ENCODE data around the gene CEP112. TPM values are rescaled to one million over a fixed set of nuclear protein-coding genes. Genes with fewer than 3 reads are reported as not detected.

Gene CEP112
- total and polyA plus RNA-seq, 9 of the 15 experiments (the other 6 are each of a cell fraction or from before 2014, with no cell fraction given), result 0.84 TPM; not detected in 8

GRCh38 chr17:65598746-65599145, 593.2 kb downstream of the CEP112 start (continued):
- TF ChIP-seq, protein P1, sequence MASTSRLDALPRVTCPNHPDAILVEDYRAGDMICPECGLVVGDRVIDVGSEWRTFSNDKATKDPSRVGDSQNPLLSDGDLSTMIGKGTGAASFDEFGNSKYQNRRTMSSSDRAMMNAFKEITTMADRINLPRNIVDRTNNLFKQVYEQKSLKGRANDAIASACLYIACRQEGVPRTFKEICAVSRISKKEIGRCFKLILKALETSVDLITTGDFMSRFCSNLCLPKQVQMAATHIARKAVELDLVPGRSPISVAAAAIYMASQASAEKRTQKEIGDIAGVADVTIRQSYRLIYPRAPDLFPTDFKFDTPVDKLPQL (IDR thresholded peaks at IDR 0.05; ENCODE audit: extremely low read depth, insufficient read length), result no peak

GRCh38 chr17:65595071-65595656, 596.8 kb downstream of the CEP112 start:
- Histone ChIP-seq H3K27me3 (ENCODE audit: control insufficient read depth in 2 of 2, insufficient read depth in 2 of 2, low read length in 2 of 2) (peaks cover 9 to 33% of the 10 kb centered on the region in 2 experiments; a peak in 4 of 5 replicates), H3K9me1 (ENCODE audit: control insufficient read depth, insufficient read depth, low read length) (no peaks in the 10 kb centered on the region), H3K4me2 (ENCODE audit: insufficient read depth, low read length) (no peak overlapping the region), H3K79me2 (ENCODE audit: control insufficient read depth, insufficient read depth, low read length) (no peaks in the 10 kb centered on the region), H3K4me1 (replicated peaks in 1 of 2; ENCODE audit: control insufficient read depth in 2 of 2, insufficient read depth in 2 of 2, low read length in 2 of 2) (no peaks in the 10 kb centered on the region), H3K36me3 (ENCODE audit: control insufficient read depth, insufficient read depth, low read length) (no peaks in the 10 kb centered on the region), H3K27ac (ENCODE audit: extremely low read depth, low read depth, low read length) (no peak overlapping the region), H3K9ac (ENCODE audit: insufficient read depth in 1 of 2, low read depth in 2 of 2, low read length in 2 of 2) (no peak overlapping the region), H2AFZ (ENCODE audit: low read depth, low read length) (no peak overlapping the region), H3K4me3 (no peak overlapping the region), H4K20me1 (replicated peaks; ENCODE audit: control insufficient read depth, insufficient read depth, low read length) (no peaks in the 10 kb centered on the region), H3K9me3 (replicated peaks; ENCODE audit: control insufficient read depth, insufficient read depth, low read depth, low read length) (no peaks in the 10 kb centered on the region)
- ChIA-PET POLR2A (no interaction called here), CTCF (ENCODE audit: low intra/inter-chr PET ratio) (no interaction called here)
- ATAC-seq (peak; percentile 49; the same call in 1 of the 3 replicates), DNase-seq (ENCODE audit: extremely low read depth in 1 of 4, low spot score in 3 of 4) (peak; percentile 4 to 71 (median 68)), FAIRE-seq (no peak)
- in situ Hi-C loops (cut with MboI), result no loop called here
- BruUV-seq (replicated peaks), result no TSS peak
- WGBS (ENCODE audit: insufficient coverage, low coverage, missing lambda C conversion rate), result 0% methylated on average over 4 of the region's 4 CpGs
- intact Hi-C loops (cut with micrococcal nuclease), result no loop called here
- TF ChIP-seq USF2 (CRISPR knock-in tag; IDR thresholded peaks at IDR 0.05) (peak; percentile 66), HMG20A (CRISPR knock-in tag; conservative IDR thresholded peaks at IDR 0.05) (no peak), NFYB (IDR thresholded peaks at IDR 0.05; ENCODE audit: extremely low read depth, insufficient read length) (peak; percentile 67), MAFK (IDR thresholded peaks at IDR 0.05; ENCODE audit: low read length) (no peak), KLF13 (tag; IDR thresholded peaks at IDR 0.05; ENCODE audit: borderline replicate concordance, low read depth) (no peak), KAT8 (IDR thresholded peaks at IDR 0.05; ENCODE audit: low read depth) (no peak), NCOA1 (IDR thresholded peaks at IDR 0.05; ENCODE audit: low read depth) (no peak), SIN3A (IDR thresholded peaks at IDR 0.05; ENCODE audit: borderline replicate concordance in 2 of 2, control insufficient read depth in 1 of 2, low read depth in 2 of 2, low read length in 2 of 2) (no peak), JUNB (CRISPR knock-in tag; conservative IDR thresholded peaks at IDR 0.05) (no peak), MYBL2 (IDR thresholded peaks at IDR 0.05; ENCODE audit: low read depth) (no peak), MYBL2 (CRISPR knock-in tag; IDR thresholded peaks at IDR 0.05; ENCODE audit: borderline replicate concordance) (no peak)
- TF ChIP-seq, protein P2, sequence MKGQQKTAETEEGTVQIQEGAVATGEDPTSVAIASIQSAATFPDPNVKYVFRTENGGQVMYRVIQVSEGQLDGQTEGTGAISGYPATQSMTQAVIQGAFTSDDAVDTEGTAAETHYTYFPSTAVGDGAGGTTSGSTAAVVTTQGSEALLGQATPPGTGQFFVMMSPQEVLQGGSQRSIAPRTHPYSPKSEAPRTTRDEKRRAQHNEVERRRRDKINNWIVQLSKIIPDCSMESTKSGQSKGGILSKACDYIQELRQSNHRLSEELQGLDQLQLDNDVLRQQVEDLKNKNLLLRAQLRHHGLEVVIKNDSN (CRISPR knock-in tag; IDR thresholded peaks at IDR 0.05), result 0 out of 2 replicates have a peak, but pooled peaks have one; percentile 28
- TF ChIP-seq, protein P3, sequence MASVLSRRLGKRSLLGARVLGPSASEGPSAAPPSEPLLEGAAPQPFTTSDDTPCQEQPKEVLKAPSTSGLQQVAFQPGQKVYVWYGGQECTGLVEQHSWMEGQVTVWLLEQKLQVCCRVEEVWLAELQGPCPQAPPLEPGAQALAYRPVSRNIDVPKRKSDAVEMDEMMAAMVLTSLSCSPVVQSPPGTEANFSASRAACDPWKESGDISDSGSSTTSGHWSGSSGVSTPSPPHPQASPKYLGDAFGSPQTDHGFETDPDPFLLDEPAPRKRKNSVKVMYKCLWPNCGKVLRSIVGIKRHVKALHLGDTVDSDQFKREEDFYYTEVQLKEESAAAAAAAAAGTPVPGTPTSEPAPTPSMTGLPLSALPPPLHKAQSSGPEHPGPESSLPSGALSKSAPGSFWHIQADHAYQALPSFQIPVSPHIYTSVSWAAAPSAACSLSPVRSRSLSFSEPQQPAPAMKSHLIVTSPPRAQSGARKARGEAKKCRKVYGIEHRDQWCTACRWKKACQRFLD (CRISPR knock-in tag; IDR thresholded peaks at IDR 0.05), result no peak
- TF ChIP-seq, protein P4, sequence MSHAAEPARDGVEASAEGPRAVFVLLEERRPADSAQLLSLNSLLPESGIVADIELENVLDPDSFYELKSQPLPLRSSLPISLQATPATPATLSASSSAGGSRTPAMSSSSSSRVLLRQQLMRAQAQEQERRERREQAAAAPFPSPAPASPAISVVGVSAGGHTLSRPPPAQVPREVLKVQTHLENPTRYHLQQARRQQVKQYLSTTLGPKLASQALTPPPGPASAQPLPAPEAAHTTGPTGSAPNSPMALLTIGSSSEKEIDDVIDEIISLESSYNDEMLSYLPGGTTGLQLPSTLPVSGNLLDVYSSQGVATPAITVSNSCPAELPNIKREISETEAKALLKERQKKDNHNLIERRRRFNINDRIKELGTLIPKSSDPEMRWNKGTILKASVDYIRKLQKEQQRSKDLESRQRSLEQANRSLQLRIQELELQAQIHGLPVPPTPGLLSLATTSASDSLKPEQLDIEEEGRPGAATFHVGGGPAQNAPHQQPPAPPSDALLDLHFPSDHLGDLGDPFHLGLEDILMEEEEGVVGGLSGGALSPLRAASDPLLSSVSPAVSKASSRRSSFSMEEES (CRISPR knock-in tag; IDR thresholded peaks at IDR 0.05), result peak; percentile 53
